PC-9 (cell line): ENCODE data around the gene ENTPD7.

Experiments used
- CTCF ChIP-seq: fragments of 200-600 bp; sonication (generic); conservative IDR thresholded peaks from 2 replicates; pipeline ENCODE4 v1.6.1; 2017; ENCODE audit warnings: mixed run types, antibody characterized with exemption, mild to moderate bottlenecking, moderate library complexity
- EZH2 ChIP-seq: fragments of 200-600 bp; sonication (generic); IDR thresholded peaks from 2 replicates; pipeline ENCODE4 v1.8.0; 2017; ENCODE audit warnings: antibody characterized with exemption, low read depth

GRCh38 chr10:99619851-99620710 lies 39.2 kb upstream of the ENTPD7 start, which contains the start of gene SLC25A28:
- no peak for TF ChIP-seq CTCF
- TF ChIP-seq EZH2 = no peak
